ENCODE measurements around the gene ARHGEF37. TPM values are rescaled to one million over a fixed set of nuclear protein-coding genes. Genes with fewer than 3 reads are reported as not detected.
"Not testable (repeated sequence)": the region's sequence is repeated elsewhere in the genome, so short reads cannot be mapped to it uniquely, and the experiment has no call there.

ARHGEF37 gene
- total and polyA plus RNA-seq, 5 donors from 2014 or later, result 0.20 to 1.8 (median 0.50) TPM; not detected in 1

GRCh38 chr5:149552038-149552494 lies 29.2 kb upstream of the ARHGEF37 start:
- Mint-ChIP-seq H3K4me3 (peak overlapping the region; percentile 96 to 100 (median 100)), H3K4me1 (peaks cover 13 to 32% (median 20%) of the 10 kb centered on the region in 4 donors), H3K36me3 (peaks cover 18% of the 10 kb centered on the region), H3K27ac (peak overlapping the region; percentile 99), H3K27me3 (peaks cover 5% of the 10 kb centered on the region), H3K9me3 (no peaks in the 10 kb centered on the region)
- DNase-seq, result no peak
- peaks cover 7% of the 10 kb centered on the region for H3K36me3 ChIP-seq (ENCODE audit: control insufficient read depth, insufficient read depth, low read length)
- H3K9me3 ChIP-seq (ENCODE audit: control insufficient read depth in 2 of 2, low read length in 2 of 2), result no peaks in the 10 kb centered on the region
- peaks cover 28% of the 10 kb centered on the region for H3K4me1 ChIP-seq (ENCODE audit: control insufficient read depth, insufficient read depth, low read length, poor library complexity, severe bottlenecking)
- peak overlapping the region; percentile 90 for H3K4me3 ChIP-seq (ENCODE audit: low read depth, low read length)
- no peaks in the 10 kb centered on the region for H3K27me3 ChIP-seq (ENCODE audit: control insufficient read depth, insufficient read depth, low read length)
- no peak for ATAC-seq (ENCODE audit: low read depth in 2 of 2)
- H3K27ac ChIP-seq (ENCODE audit: insufficient read depth, low read length, poor library complexity, severe bottlenecking), result peak overlapping the region; percentile 97

DNA sequence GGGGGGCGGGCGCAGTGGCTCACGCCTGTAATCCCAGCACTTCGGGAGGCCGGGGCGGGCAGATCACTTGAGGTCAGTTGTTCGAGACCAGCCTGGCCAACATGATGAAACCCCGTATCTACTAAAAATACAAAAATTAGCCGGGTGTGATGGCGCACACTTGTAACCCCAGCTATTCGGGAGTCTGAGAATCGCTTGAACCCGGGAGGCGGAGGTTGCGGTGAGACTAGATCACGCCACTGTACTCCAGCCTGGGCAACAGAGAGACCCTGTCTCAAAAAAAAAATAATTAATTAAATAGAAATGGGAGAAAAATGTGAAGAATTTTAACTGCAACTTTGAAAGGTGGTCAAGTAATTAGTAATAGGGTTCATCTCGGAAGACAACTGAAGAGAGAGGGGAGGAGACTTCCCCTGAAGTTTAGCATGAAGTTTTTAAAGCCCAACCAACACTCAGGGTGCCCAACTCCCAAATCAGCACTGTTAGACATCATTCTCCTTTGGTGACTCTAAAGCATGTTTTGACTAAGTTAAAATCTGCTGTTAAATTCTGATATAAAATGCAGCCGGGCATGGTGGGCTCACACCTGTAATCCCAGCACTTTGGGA lies 28.6 kb upstream of the ARHGEF37 start:
- H3K36me3 ChIP-seq (ENCODE audit: control insufficient read depth, insufficient read depth, low read length), result peaks cover 5% of the 10 kb centered on the region
- H3K27ac Mint-ChIP-seq, result peak overlapping the region in 1 of 3 donors; percentile 36
- no peak for DNase-seq

DNA sequence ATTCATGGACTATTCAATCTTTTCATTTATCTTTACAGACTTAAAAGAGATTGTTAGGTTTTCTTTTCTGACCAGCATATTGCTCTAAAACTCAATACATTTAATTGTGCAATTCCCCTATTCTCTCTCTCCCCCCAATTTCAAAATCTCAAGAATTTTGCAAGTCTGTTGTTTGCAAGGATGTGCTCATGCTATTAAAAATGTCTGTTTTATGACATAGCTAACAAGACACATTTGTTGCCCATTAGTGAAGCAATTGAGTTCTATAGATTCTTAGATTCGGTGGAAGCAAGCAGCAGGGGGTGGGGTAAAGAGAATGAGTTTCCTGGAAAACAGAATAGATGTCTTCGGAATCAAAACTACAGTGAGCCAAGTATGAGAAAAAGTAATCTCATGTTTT lies 21.6 kb upstream of the ARHGEF37 start:
- H3K9me3 ChIP-seq (ENCODE audit: control insufficient read depth in 2 of 2, low read length in 2 of 2), result no peaks in the 10 kb centered on the region
- H3K36me3 ChIP-seq (ENCODE audit: control insufficient read depth, insufficient read depth, low read length), result no peaks in the 10 kb centered on the region
- ATAC-seq (ENCODE audit: low read depth in 2 of 2) (no peak), DNase-seq (no peak)
- no peaks in the 10 kb centered on the region for H3K36me3 Mint-ChIP-seq
- H3K4me3 ChIP-seq (ENCODE audit: low read depth, low read length), result no peak overlapping the region
- H3K27ac ChIP-seq (ENCODE audit: insufficient read depth, low read length, poor library complexity, severe bottlenecking), result no peak overlapping the region
- no peaks in the 10 kb centered on the region for H3K9me3 Mint-ChIP-seq
- no peaks in the 10 kb centered on the region for H3K27me3 ChIP-seq (ENCODE audit: control insufficient read depth, insufficient read depth, low read length)
- no peaks in the 10 kb centered on the region for H3K27me3 Mint-ChIP-seq
- H3K27ac Mint-ChIP-seq, result no peak overlapping the region
- H3K4me1 ChIP-seq (ENCODE audit: control insufficient read depth, insufficient read depth, low read length, poor library complexity, severe bottlenecking), result peaks cover 4% of the 10 kb centered on the region
- no peak overlapping the region for H3K4me3 Mint-ChIP-seq
- peaks cover 0 to 14% (median 6%) of the 10 kb centered on the region in 4 donors for H3K4me1 Mint-ChIP-seq

More for the DNA sequence above, 28.6 kb upstream of the ARHGEF37 start:
- no peaks in the 10 kb centered on the region for H3K9me3 ChIP-seq (ENCODE audit: control insufficient read depth in 2 of 2, low read length in 2 of 2)
- Mint-ChIP-seq H3K9me3 (no peaks in the 10 kb centered on the region), H3K4me1 (peaks cover 7 to 26% (median 14%) of the 10 kb centered on the region in 4 donors), H3K27me3 (peaks cover 5% of the 10 kb centered on the region), H3K36me3 (peaks cover 13% of the 10 kb centered on the region), H3K4me3 (peak overlapping the region in 2 of 4 donors; percentile 20 to 24)
- H3K4me1 ChIP-seq (ENCODE audit: control insufficient read depth, insufficient read depth, low read length, poor library complexity, severe bottlenecking), result peaks cover 22% of the 10 kb centered on the region
- no peak overlapping the region for H3K4me3 ChIP-seq (ENCODE audit: low read depth, low read length)
- H3K27me3 ChIP-seq (ENCODE audit: control insufficient read depth, insufficient read depth, low read length), result no peaks in the 10 kb centered on the region
- no peak overlapping the region for H3K27ac ChIP-seq (ENCODE audit: insufficient read depth, low read length, poor library complexity, severe bottlenecking)
- ATAC-seq (ENCODE audit: low read depth in 2 of 2), result no peak

GRCh38 chr5:149561848-149562247 lies 19.4 kb upstream of the ARHGEF37 start:
- no peak overlapping the region for H3K27ac Mint-ChIP-seq
- H3K4me3 Mint-ChIP-seq, result no peak overlapping the region
- Histone ChIP-seq H3K27ac (ENCODE audit: insufficient read depth, low read length, poor library complexity, severe bottlenecking) (no peak overlapping the region), H3K36me3 (ENCODE audit: control insufficient read depth, insufficient read depth, low read length) (no peaks in the 10 kb centered on the region), H3K4me1 (ENCODE audit: control insufficient read depth, insufficient read depth, low read length, poor library complexity, severe bottlenecking) (peaks cover 4% of the 10 kb centered on the region), H3K9me3 (ENCODE audit: control insufficient read depth in 2 of 2, low read length in 2 of 2) (no peaks in the 10 kb centered on the region), H3K27me3 (ENCODE audit: control insufficient read depth, insufficient read depth, low read length) (no peaks in the 10 kb centered on the region), H3K4me3 (ENCODE audit: low read depth, low read length) (no peak overlapping the region)
- H3K9me3 Mint-ChIP-seq, result no peaks in the 10 kb centered on the region
- no peaks in the 10 kb centered on the region for H3K36me3 Mint-ChIP-seq
- peak; percentile 28 to 33 for ATAC-seq (ENCODE audit: low read depth in 2 of 2)
- H3K4me1 Mint-ChIP-seq, result peaks cover 0 to 14% (median 6%) of the 10 kb centered on the region in 4 donors
- no peak for DNase-seq
- H3K27me3 Mint-ChIP-seq, result no peaks in the 10 kb centered on the region

DNA sequence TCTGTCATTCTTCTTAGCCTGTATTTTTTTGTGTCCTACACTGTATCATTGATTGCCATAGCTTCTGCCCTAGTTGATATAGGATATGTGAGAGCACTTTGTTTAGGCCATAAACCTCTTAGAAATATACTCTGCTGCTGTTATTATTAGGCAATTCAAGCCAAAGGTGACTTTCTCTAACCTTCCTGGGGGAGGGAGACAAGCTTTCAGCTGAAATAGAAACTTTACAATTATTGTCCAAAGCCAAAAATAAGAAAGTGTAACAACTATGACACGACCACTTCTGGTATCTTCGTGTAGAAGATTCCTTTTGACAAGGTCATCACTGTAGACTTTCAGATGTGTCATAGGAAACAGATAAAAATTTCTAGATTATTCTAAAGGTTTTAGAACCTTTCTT lies 17.8 kb upstream of the ARHGEF37 start:
- no peak overlapping the region for H3K4me3 ChIP-seq (ENCODE audit: low read depth, low read length)
- Mint-ChIP-seq H3K4me3 (no peak overlapping the region), H3K36me3 (no peaks in the 10 kb centered on the region), H3K27ac (peak overlapping the region in 1 of 3 donors; percentile 82), H3K9me3 (no peaks in the 10 kb centered on the region), H3K27me3 (no peaks in the 10 kb centered on the region), H3K4me1 (peaks cover 0 to 14% (median 6%) of the 10 kb centered on the region in 4 donors)
- no peaks in the 10 kb centered on the region for H3K9me3 ChIP-seq (ENCODE audit: control insufficient read depth in 2 of 2, low read length in 2 of 2)
- H3K27me3 ChIP-seq (ENCODE audit: control insufficient read depth, insufficient read depth, low read length), result no peaks in the 10 kb centered on the region
- ATAC-seq (ENCODE audit: low read depth in 2 of 2) (no peak), DNase-seq (no peak)
- H3K4me1 ChIP-seq (ENCODE audit: control insufficient read depth, insufficient read depth, low read length, poor library complexity, severe bottlenecking), result peaks cover 4% of the 10 kb centered on the region
- no peaks in the 10 kb centered on the region for H3K36me3 ChIP-seq (ENCODE audit: control insufficient read depth, insufficient read depth, low read length)
- H3K27ac ChIP-seq (ENCODE audit: insufficient read depth, low read length, poor library complexity, severe bottlenecking), result no peak overlapping the region

- not testable (repeated sequence) for H3K9me3 Mint-ChIP-seq; H3K27ac Mint-ChIP-seq; H3K36me3 Mint-ChIP-seq; H3K9me3 ChIP-seq (ENCODE audit: control insufficient read depth in 2 of 2, low read length in 2 of 2); H3K4me3 ChIP-seq (ENCODE audit: low read depth, low read length); H3K27ac ChIP-seq (ENCODE audit: insufficient read depth, low read length, poor library complexity, severe bottlenecking); H3K4me1 ChIP-seq (ENCODE audit: control insufficient read depth, insufficient read depth, low read length, poor library complexity, severe bottlenecking); H3K36me3 ChIP-seq (ENCODE audit: control insufficient read depth, insufficient read depth, low read length); H3K27me3 Mint-ChIP-seq; H3K27me3 ChIP-seq (ENCODE audit: control insufficient read depth, insufficient read depth, low read length); H3K4me3 Mint-ChIP-seq
- peaks cover 0 to 14% (median 6%) of the 10 kb centered on the region in 4 donors for H3K4me1 Mint-ChIP-seq
- ATAC-seq (ENCODE audit: low read depth in 2 of 2) (peak; percentile 86 to 93), DNase-seq (peak in 2 of 3 donors; percentile 70 to 74)
Observed at GRCh38 chr5:149564542-149565140, 16.7 kb upstream of the ARHGEF37 start.

DNA sequence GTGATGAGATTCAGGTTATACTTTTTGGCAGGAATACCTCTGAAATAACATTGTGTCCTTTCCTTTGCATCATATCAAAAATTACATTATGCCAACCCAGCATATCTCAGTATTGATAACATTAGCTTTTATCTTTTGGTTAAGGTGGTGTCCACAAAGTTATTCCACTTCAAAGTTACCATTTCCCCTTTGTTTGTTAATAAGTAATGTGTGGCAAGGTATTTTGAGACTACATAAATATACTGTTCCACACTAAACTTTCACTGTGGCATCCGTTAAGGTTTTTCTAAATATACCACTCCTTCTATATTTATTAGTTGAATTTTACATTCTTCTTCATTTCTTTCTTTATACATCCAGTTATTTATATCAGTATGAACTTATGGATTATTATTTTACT lies 14.1 kb upstream of the ARHGEF37 start:
- Mint-ChIP-seq H3K27me3 (no peaks in the 10 kb centered on the region), H3K27ac (no peak overlapping the region), H3K4me1 (peaks cover 0 to 7% (median 2%) of the 10 kb centered on the region in 4 donors), H3K9me3 (no peaks in the 10 kb centered on the region), H3K4me3 (no peak overlapping the region), H3K36me3 (no peaks in the 10 kb centered on the region)
- Histone ChIP-seq H3K9me3 (ENCODE audit: control insufficient read depth in 2 of 2, low read length in 2 of 2) (no peaks in the 10 kb centered on the region), H3K4me1 (ENCODE audit: control insufficient read depth, insufficient read depth, low read length, poor library complexity, severe bottlenecking) (no peaks in the 10 kb centered on the region), H3K4me3 (ENCODE audit: low read depth, low read length) (no peak overlapping the region), H3K27me3 (ENCODE audit: control insufficient read depth, insufficient read depth, low read length) (no peaks in the 10 kb centered on the region), H3K36me3 (ENCODE audit: control insufficient read depth, insufficient read depth, low read length) (no peaks in the 10 kb centered on the region), H3K27ac (ENCODE audit: insufficient read depth, low read length, poor library complexity, severe bottlenecking) (no peak overlapping the region)
- no peak for ATAC-seq (ENCODE audit: low read depth in 2 of 2)
- no peak for DNase-seq

DNA sequence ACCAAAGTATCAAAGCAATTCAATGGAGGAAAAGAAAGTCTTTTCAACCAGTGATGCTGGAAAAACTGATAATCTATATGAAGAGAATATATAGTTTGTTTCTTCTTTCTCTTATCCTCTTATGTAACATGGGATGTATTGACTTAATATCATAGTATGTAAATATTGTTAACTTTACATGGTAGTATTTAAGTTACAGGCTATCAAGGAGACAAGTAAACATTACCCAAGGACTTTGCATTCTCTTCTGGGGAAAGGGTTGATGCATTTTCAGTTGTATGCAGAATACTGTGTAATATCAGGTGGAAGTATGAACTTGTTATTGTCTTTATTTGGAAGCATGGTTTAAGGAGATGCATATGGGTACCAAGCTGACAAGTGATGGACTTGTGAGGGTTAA lies 9.1 kb upstream of the ARHGEF37 start:
- H3K27me3 Mint-ChIP-seq, result no peaks in the 10 kb centered on the region
- H3K9me3 ChIP-seq (ENCODE audit: control insufficient read depth in 2 of 2, low read length in 2 of 2), result no peaks in the 10 kb centered on the region
- no peak overlapping the region for H3K4me3 Mint-ChIP-seq
- H3K36me3 ChIP-seq (ENCODE audit: control insufficient read depth, insufficient read depth, low read length), result no peaks in the 10 kb centered on the region
- peaks cover 0 to 11% (median 6%) of the 10 kb centered on the region in 4 donors for H3K4me1 Mint-ChIP-seq
- ATAC-seq (ENCODE audit: low read depth in 2 of 2) (no peak), DNase-seq (no peak)
- no peak overlapping the region for H3K27ac Mint-ChIP-seq
- no peak overlapping the region for H3K27ac ChIP-seq (ENCODE audit: insufficient read depth, low read length, poor library complexity, severe bottlenecking)
- H3K4me1 ChIP-seq (ENCODE audit: control insufficient read depth, insufficient read depth, low read length, poor library complexity, severe bottlenecking), result peaks cover 4% of the 10 kb centered on the region
- H3K36me3 Mint-ChIP-seq, result no peaks in the 10 kb centered on the region
- H3K9me3 Mint-ChIP-seq, result no peaks in the 10 kb centered on the region
- H3K27me3 ChIP-seq (ENCODE audit: control insufficient read depth, insufficient read depth, low read length), result no peaks in the 10 kb centered on the region
- H3K4me3 ChIP-seq (ENCODE audit: low read depth, low read length), result no peak overlapping the region

Data from CD4-positive, CD25-positive, alpha-beta regulatory T cell (primary cell).